Measurements from ENCODE around the gene NVL.

- TF ChIP-seq CTCF (IDR thresholded peaks at IDR 0.05 in 2 of 3, conservative IDR thresholded peaks at IDR 0.05 in 1 of 3; ENCODE audit: borderline replicate concordance in 1 of 3, insufficient read depth in 1 of 3, low read depth in 2 of 3, low read length in 2 of 3): no peak
- no peak for TF ChIP-seq EZH2 (IDR thresholded peaks at IDR 0.05)
- no peak for TF ChIP-seq ZNF274 (IDR thresholded peaks at IDR 0.05; ENCODE audit: low read depth, low read length)
- TF ChIP-seq POLR2A (IDR thresholded peaks at IDR 0.05; ENCODE audit: borderline replicate concordance, extremely low read depth, insufficient read depth, insufficient read length): no peak
- no peak for TF ChIP-seq POLR2AphosphoS5 (IDR thresholded peaks at IDR 0.05; ENCODE audit: low read depth, low read length)
- TF ChIP-seq FOSL1 (IDR thresholded peaks at IDR 0.05; ENCODE audit: low read depth): no peak
- TF ChIP-seq SP1 (IDR thresholded peaks at IDR 0.05; ENCODE audit: low read depth): no peak
- TF ChIP-seq TCF7L2 (IDR thresholded peaks at IDR 0.05; ENCODE audit: borderline replicate concordance, extremely low read depth, insufficient read depth, insufficient read length): no peak
- TF ChIP-seq YY1 (IDR thresholded peaks at IDR 0.05; ENCODE audit: extremely low read depth, insufficient replicate concordance, low read depth, low read length): no peak
- TF ChIP-seq SRF (IDR thresholded peaks at IDR 0.05; ENCODE audit: low read depth): no peak; the same call in 1 of the 2 replicates
- TF ChIP-seq EZH2phosphoT487 (IDR thresholded peaks at IDR 0.05; ENCODE audit: borderline replicate concordance): no peak
- no peak for TF ChIP-seq CEBPB (IDR thresholded peaks at IDR 0.05; ENCODE audit: low read depth)
- TF ChIP-seq EGR1 (IDR thresholded peaks at IDR 0.05; ENCODE audit: low read depth): no peak
- no peak for TF ChIP-seq REST (IDR thresholded peaks at IDR 0.05; ENCODE audit: low read depth)
Measured at GRCh38 chr1:224223819-224224714, 105.9 kb downstream of the NVL start.

Data from HCT116 (cell line).